Occipital lobe (tissue), 2 donors: Measurements from ENCODE around the gene UGT2B15. TPM values are rescaled to one million over a fixed set of nuclear protein-coding genes. Genes with fewer than 3 reads are reported as not detected.
"Not testable (repeated sequence)": the region's sequence is repeated elsewhere in the genome, so short reads cannot be mapped to it uniquely, and the experiment has no call there.

Source experiments
- DNase-seq: peaks from one replicate; lab custom pipeline; 2025; lab: John Stamatoyannopoulos, UW
- total RNA-seq: library from RNA; depleted of rRNA; stranded (reverse); fragments of >200 nt; gene quantifications from one replicate; pipeline ENCODE4 v1.2.3, GENCODE V29; 2014

Gene UGT2B15
- total RNA-seq = not detected

DNA sequence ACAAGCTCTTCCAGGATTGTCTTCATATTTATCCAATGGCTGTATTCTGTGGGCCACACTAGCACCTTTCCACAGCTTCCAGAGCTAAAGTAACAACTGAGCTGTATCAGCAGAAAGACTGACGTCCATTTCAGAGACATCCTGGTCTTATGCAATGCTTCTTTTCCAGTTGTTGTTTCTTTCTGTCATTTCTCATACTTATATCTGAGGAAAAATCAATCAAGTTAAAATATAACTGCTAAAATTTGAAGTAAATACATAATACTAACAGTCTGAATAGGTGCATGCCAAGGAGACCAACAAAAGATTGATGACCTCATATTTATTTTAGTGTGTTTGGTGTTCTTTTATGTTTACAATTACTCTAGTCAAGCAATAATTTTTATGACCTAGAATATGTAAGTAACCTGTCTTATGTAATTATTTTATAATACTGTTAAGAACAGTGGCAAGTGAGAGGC lies at the start of gene UGT2B15:
TSS of gene UGT2B15 (minus strand) at position 174 of the 461 bp plus-strand sequence. CDS start at position 140, 34 bp downstream.
- DNase-seq = not testable (repeated sequence)

DNA sequence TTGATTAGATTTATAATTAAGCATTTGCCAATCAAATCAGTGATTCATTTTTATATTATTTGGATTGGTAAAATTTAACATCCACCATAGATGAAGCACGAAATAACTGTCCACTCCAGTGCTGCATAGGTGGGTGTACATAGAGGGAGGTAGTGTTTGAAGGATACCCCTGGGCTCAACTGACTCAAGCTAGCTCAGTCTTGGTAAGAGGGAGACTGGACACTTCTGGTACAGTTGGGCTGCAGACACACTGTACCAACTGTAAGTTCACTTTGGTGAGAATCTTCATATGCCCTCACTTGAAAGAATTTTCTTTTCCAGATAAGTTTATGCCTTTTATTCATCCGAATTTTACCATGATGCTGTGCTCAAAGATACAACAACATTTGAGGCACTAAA lies 48.6 kb upstream of the UGT2B15 start:
- no peak for DNase-seq

GRCh38 chr4:68718447-68719074 lies 48.1 kb upstream of the UGT2B15 start:
- DNase-seq = no peak

GRCh38 chr4:68717999-68718398 lies 47.5 kb upstream of the UGT2B15 start:
- no peak for DNase-seq

DNA sequence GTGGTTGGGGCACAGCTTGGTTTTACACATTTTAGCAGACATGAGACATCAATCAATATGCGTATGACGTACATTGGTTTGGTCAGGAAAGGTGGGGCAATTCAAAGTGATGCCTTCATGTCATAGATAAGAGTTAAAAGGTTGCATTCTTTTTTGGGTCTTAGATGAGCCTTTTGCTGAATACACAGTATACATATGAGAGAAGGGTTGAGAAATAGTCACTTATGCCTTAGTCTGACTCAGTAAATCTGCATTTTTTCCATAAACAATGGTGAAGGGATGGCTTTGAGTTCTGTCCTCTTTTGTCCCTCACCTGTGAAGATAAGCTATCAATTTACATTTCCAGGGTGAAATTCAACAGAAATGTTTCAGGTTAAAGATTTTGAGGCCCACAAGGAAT lies 43.9 kb upstream of the UGT2B15 start:
- no peak for DNase-seq

DNA sequence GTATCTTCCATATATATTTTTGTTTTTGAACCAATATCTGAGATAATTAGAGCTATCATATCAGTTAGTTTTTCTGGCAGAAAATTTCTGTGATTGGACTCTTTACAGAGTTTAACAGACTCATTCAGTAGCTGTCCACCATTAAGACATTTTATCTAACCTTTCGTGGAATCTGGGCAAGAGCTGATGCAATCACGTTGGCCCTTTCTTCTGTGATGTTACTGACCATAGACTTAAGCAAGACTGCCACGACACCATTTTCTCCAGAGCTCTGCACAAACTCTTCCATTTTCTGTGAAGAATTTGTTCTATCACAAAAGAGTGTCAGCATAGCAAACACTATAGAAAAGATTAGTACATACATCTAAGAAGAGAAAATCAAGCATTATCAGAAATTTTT lies 41.8 kb upstream of the UGT2B15 start:
- DNase-seq = no peak

DNA sequence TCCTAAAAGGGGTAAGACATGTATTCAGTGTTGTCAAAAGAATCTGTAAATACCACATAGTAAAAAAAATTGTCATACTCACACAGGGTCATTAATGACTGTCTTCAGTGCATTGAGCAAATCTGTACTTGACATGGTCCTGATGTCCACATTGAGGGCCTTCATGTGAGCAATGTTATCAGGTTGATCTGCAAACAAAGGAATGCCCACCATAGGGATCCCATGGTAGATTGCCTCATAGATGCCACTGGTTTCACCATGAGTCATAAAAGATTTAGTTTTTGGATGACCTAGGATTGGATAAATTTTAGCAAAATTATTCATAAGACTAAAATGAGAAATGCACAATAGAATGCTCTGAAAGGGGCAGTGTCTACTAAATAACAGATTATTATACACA lies 38.1 kb upstream of the UGT2B15 start:
- no peak for DNase-seq

DNA sequence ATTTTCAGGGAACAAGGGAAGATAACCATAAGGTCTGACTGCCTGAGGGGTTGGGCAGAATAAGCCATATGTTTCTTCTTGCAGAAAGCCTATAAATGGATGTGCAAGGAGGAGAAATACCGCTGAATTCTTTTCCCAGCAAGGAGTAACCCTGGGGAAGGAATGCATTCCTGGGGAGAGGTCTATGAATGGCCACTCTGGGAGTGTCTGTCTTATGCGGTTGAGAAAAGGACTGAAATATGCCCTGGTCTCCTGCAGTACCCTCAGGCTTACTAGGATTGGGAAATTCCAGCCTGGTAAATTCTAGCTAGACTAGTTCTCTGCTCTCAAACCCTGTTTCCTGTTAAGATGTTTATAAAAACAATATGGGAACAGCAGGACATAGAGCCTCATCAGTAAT lies 32.7 kb upstream of the UGT2B15 start:
- not testable (repeated sequence) for DNase-seq

DNA sequence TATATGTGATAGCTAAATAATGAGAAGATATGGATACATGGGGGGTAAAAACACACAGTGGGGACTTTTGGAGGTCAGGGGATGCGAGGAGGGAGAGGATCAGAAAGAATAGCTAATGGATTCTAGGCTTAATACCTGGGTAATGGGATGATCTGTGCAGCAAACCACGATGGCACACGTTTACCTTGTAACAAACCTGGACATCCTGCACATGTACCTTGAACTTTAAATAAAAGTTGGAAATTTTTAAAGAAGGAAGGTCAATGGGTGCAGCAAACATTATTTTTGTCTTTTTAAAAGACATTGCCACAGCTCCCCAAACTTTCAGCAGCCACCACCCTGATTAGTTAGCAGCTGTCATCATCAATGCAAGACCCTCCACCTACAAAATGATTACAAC lies 29.7 kb upstream of the UGT2B15 start:
- DNase-seq = no peak

DNA sequence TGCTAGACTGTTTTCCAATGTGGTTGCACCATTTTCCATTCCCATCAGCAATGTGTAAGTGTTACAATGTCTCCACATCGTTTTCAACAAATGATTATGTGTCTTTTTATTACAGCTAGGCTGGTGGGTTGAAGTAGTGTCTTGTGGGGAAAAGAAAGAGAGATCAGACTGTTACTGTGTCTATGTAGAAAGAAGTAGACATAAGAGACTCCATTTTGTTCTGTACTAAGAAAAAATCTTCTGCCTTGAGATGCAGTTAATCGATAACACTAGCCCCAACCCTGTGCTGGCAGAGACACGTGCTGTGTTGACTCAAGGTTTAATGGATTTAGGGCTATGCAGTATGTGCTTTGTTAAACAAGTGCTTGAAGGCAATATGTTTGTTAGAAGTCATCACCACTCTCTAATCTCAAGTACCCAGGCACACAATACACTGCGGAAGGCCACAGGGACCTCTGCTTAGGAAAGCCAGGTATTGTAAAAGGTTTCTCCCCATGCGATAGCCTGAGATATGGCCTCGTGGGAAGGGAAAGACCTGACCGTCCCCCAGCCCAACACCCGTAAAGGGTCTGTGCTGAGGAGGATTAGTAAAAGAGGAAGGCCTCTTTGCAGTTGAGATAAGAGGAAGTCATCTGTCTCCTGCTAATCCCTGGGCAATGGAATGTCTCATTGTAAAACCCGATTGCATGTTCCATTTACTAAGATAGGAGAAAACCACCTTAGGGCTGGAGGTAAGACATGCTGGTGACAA lies 23.0 kb upstream of the UGT2B15 start:
- no peak for DNase-seq

GRCh38 chr4:68691186-68691585 lies 20.7 kb upstream of the UGT2B15 start:
- DNase-seq = no peak

DNA sequence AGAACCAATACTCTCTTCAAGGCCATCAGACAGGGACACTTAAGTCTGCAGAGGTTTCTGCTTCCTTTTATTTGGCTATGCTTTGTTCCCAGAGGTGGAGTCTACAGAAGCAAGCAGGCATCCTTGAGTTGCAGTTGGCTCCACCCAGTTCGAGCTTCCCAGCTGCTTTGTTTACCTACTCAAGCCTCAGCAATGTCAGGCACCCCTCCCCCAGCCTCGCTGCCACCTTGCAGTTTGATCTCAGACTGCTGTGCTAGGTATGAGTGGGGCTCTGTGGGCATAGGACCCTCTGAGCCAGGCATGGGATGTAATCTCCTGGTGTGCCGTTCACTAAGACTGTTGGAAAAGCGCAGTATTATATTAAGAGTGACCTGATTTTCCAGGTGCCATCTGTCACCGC lies 12.6 kb upstream of the UGT2B15 start:
- DNase-seq = no peak

- DNase-seq = not testable (repeated sequence)
These were observed 10.8 kb upstream of the UGT2B15 start for GRCh38 chr4:68681298-68681697.

- DNase-seq = no peak
These were observed 2.7 kb upstream of the UGT2B15 start for GRCh38 chr4:68673143-68673542.

DNA sequence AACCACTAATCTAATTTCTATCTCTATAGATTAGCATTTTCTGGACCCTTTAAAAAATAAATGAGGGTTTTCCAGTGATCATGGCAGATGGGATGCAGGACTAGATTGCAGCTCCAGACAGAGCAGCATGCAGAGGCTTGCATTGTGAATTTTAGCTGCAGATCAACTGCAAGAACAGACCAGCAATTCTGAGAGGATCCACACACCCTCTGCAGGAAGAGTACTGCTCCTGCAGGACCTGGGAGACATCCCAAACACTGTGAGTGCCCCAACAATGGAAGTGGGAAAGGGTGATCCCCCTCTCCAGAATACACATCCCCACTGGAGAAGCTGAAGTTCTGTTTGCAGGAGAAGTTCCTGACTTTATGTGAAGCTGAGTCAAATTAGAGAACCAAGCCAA lies 765 bp upstream of the UGT2B15 start:
- not testable (repeated sequence) for DNase-seq

DNA sequence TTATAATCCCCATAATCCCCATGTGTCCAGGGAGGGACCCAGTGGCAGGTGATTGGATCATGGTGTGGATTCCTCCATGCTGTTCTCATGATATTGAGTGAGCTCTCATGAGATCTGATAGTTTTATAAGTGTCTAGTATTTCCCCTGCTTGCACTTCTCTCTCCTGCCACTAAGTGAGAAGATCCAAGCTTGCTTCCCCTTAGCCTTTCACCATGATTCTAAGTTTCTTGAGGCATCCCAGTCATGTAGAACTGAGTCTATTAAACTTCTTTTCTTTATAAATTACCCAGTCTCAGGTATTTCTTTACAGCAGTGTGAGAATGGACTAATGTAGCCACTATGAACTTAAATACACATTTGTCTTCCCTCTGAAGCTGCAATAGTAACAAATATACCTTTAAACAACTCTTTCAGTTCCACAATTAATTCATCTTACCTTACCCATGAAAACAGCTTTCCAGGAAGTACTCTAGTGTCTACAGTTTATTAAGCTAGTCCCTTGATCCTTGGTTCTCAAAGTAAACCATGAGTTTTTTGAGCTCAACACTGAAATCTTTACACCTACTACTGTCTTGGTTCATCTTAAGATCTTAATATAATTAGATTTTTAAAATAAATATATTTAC lies 1.8 kb downstream of the UGT2B15 start:
- DNase-seq = not testable (repeated sequence)

- not testable (repeated sequence) for DNase-seq
These were observed 2.9 kb downstream of the UGT2B15 start for GRCh38 chr4:68667551-68667950.

- DNase-seq = not testable (repeated sequence)
These were observed 5.7 kb downstream of the UGT2B15 start for GRCh38 chr4:68664721-68665120.

DNA sequence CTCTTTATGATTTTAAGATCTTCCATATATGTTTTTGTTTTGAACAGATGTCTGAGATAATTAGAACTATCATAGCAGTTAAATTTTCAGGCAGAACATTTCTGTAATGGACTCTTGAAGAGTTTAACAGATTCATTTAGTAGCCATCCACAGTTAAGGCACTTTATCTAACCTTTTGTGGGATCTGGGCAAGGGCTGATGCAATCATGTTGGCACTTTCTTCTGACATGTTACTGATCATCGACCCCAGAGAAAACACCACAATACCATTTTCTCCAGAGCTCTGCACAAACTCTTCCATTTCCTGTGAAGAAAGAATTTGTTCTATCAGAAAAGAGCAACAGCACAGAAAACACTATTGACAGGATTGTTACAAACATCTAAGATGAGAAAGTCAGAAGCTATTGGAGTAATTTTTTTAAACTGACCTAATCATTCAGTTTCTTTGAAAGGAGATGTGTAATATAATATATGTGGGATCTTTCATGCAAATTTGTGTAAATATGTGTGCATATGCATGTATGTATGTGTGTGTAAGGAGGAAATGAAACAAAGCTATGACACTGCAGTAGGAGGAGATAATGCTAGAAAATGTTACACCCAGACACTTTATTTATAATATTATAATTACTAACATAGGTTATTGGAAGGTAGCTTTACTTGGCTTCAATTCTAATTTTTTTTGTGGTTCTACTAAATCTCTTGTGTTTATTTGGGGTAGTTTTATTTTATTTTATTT lies 7.4 kb downstream of the UGT2B15 start:
- DNase-seq = not testable (repeated sequence)

DNA sequence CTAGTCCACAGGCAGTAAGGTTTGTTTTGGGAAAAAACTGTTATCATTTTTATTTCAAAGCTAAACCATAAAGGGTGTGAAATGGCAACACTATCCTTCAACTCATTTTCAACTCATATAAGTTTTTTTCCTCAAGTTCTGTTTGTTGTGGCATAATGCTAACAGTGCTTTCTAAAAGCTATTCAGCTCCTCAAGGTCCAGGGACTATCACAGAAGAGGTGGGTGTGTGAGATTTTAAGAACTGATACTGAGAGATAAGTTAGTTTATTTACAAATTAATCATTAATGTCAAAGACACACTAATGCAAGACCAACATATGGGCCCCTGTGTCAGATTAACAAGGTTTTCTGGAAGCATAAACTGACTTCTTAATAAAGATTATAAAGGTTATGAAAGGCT lies 11.8 kb downstream of the UGT2B15 start:
- DNase-seq = no peak

DNA sequence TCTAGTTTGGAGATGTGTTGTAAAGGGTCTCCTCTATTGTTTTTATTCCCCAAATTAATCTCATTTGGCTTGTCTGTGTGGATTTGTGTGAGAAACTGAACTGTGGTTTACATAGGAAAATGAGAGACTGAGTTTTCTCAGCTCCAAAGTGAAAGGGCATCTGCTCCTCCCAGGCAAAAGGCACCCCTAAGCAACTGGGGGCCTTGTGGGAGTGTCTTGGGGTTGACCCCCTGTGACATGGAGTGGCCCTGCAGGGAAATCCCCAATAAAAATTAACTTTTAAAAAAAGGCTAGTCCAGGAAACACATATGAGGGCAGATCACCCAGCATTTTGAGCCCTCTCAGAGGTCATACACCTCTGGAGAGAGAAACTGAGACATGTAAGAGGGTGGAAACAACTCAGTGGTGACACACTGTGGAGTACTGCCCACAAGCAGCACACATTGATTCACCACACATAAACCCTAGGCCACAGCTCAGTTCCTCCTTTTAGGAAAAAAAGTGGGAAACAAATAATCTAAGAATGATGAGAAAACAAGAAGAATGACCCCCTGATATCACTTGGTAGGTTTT lies 13.3 kb downstream of the UGT2B15 start:
- DNase-seq = not testable (repeated sequence)
